ENCODE results near the gene ACTN1. TPM values are rescaled to one million over a fixed set of nuclear protein-coding genes. Genes with fewer than 3 reads are reported as not detected.

ACTN1 gene
- total RNA-seq, 1 donor from 2014 or later, result 70.7 TPM

- Mint-ChIP-seq H3K36me3 (no peaks in the 10 kb centered on the region), H3K27ac (peak overlapping the region; percentile 34), H3K27me3 (ENCODE audit: insufficient read depth, low read depth) (peaks cover 2% of the 10 kb centered on the region), H3K4me1 (peaks cover 32% of the 10 kb centered on the region), H3K4me3 (no peak overlapping the region), H3K9me3 (no peaks in the 10 kb centered on the region)
- Histone ChIP-seq H3K9ac (no peak overlapping the region), H3K9me3 (ENCODE audit: low read depth) (no peaks in the 10 kb centered on the region), H3K79me2 (ENCODE audit: low read depth) (no peaks in the 10 kb centered on the region), H3K4me1 (peaks cover 16% of the 10 kb centered on the region), H3K27ac (no peak overlapping the region), H3K4me3 (no peak overlapping the region), H3K36me3 (no peaks in the 10 kb centered on the region), H3K27me3 (no peaks in the 10 kb centered on the region), H3F3A (ENCODE audit: low read depth) (peaks cover 17% of the 10 kb centered on the region), H2AFZ (replicated peaks) (no peak overlapping the region), H3K4me2 (no peak overlapping the region), H4K20me1 (ENCODE audit: low read depth) (no peaks in the 10 kb centered on the region)
- DNase-seq (ENCODE audit: low spot score), result no peak
- TF ChIP-seq, protein P1, sequence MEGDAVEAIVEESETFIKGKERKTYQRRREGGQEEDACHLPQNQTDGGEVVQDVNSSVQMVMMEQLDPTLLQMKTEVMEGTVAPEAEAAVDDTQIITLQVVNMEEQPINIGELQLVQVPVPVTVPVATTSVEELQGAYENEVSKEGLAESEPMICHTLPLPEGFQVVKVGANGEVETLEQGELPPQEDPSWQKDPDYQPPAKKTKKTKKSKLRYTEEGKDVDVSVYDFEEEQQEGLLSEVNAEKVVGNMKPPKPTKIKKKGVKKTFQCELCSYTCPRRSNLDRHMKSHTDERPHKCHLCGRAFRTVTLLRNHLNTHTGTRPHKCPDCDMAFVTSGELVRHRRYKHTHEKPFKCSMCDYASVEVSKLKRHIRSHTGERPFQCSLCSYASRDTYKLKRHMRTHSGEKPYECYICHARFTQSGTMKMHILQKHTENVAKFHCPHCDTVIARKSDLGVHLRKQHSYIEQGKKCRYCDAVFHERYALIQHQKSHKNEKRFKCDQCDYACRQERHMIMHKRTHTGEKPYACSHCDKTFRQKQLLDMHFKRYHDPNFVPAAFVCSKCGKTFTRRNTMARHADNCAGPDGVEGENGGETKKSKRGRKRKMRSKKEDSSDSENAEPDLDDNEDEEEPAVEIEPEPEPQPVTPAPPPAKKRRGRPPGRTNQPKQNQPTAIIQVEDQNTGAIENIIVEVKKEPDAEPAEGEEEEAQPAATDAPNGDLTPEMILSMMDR (IDR thresholded peaks at IDR 0.05), result no peak
These were observed 5.6 kb upstream of the ACTN1 start for GRCh38 chr14:68984686-68985085.

GRCh38 chr14:68983191-68983590 lies 4.1 kb upstream of the ACTN1 start:
- Histone ChIP-seq H4K20me1 (ENCODE audit: low read depth) (no peaks in the 10 kb centered on the region), H3K9me3 (ENCODE audit: low read depth) (no peaks in the 10 kb centered on the region), H3K36me3 (no peaks in the 10 kb centered on the region), H3K4me2 (no peak overlapping the region), H3K79me2 (ENCODE audit: low read depth) (peaks cover 4% of the 10 kb centered on the region), H2AFZ (replicated peaks) (no peak overlapping the region), H3K9ac (no peak overlapping the region), H3F3A (ENCODE audit: low read depth) (peaks cover 30% of the 10 kb centered on the region), H3K27me3 (no peaks in the 10 kb centered on the region), H3K27ac (no peak overlapping the region), H3K4me1 (peaks cover 5% of the 10 kb centered on the region), H3K4me3 (no peak overlapping the region)
- H3K36me3 Mint-ChIP-seq, result no peaks in the 10 kb centered on the region
- no peaks in the 10 kb centered on the region for H3K9me3 Mint-ChIP-seq
- no peak overlapping the region for H3K4me3 Mint-ChIP-seq
- DNase-seq (ENCODE audit: low spot score), result no peak
- peaks cover 20% of the 10 kb centered on the region for H3K4me1 Mint-ChIP-seq
- peaks cover 2% of the 10 kb centered on the region for H3K27me3 Mint-ChIP-seq (ENCODE audit: insufficient read depth, low read depth)
- H3K27ac Mint-ChIP-seq, result no peak overlapping the region
- TF ChIP-seq EZH2 (IDR thresholded peaks at IDR 0.05) (no peak), EZH2phosphoT487 (IDR thresholded peaks at IDR 0.05) (no peak)
- TF ChIP-seq, protein P1 (IDR thresholded peaks at IDR 0.05), result no peak

DNA sequence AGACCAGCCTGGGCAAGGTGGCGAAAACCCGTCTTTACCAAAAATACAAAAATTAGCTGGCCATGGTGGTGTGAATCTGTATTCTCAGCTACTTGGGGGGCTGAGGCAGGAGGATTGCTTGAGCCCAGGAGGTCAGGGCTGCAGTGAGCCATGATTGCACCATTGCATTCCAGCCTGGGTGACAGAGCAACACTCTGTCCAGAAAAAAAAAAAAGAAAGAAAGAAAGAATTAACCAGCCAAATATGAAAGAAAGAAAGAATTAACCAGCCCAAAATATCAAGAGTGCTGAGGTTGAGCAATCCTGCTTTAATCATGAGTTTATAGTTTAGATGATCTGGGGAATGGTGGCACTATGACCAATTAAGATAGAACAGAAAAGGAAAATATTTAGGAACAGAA lies 3.5 kb upstream of the ACTN1 start:
- Histone ChIP-seq H3K4me2 (no peak overlapping the region), H3K27ac (no peak overlapping the region)
- no peak overlapping the region for H3K27ac Mint-ChIP-seq

More for the DNA sequence above, 3.5 kb upstream of the ACTN1 start:
- Mint-ChIP-seq H3K36me3 (no peaks in the 10 kb centered on the region), H3K9me3 (no peaks in the 10 kb centered on the region), H3K4me1 (peaks cover 17% of the 10 kb centered on the region), H3K4me3 (no peak overlapping the region), H3K27me3 (ENCODE audit: insufficient read depth, low read depth) (peaks cover 2% of the 10 kb centered on the region)
- H2AFZ ChIP-seq (replicated peaks), result no peak overlapping the region
- peaks cover 10% of the 10 kb centered on the region for H3K79me2 ChIP-seq (ENCODE audit: low read depth)
- H4K20me1 ChIP-seq (ENCODE audit: low read depth), result no peaks in the 10 kb centered on the region
- no peaks in the 10 kb centered on the region for H3K27me3 ChIP-seq
- H3K36me3 ChIP-seq, result no peaks in the 10 kb centered on the region
- H3F3A ChIP-seq (ENCODE audit: low read depth), result peaks cover 34% of the 10 kb centered on the region
- H3K9ac ChIP-seq, result no peak overlapping the region
- no peak overlapping the region for H3K4me3 ChIP-seq
- no peaks in the 10 kb centered on the region for H3K4me1 ChIP-seq
- no peak for DNase-seq (ENCODE audit: low spot score)
- TF ChIP-seq EZH2 (IDR thresholded peaks at IDR 0.05), result no peak
- TF ChIP-seq EZH2phosphoT487 (IDR thresholded peaks at IDR 0.05), result no peak
- TF ChIP-seq, protein P1 (IDR thresholded peaks at IDR 0.05), result no peak
- H3K9me3 ChIP-seq (ENCODE audit: low read depth), result no peaks in the 10 kb centered on the region
